Endometrium (tissue), 2 donors: ENCODE results near the gene PAIP2.
A peak's percentile ranks its signal among the peaks of the same experiment; 100 is the strongest.

Source experiments
- FAIRE-seq: peaks from 2 replicates; lab custom pipeline; 2012; peaks lifted over from hg19 to GRCh38; lab: Jason Lieb, UNC
- donor health status: control.
- donor health status: control.

The PAIP2 gene

DNA sequence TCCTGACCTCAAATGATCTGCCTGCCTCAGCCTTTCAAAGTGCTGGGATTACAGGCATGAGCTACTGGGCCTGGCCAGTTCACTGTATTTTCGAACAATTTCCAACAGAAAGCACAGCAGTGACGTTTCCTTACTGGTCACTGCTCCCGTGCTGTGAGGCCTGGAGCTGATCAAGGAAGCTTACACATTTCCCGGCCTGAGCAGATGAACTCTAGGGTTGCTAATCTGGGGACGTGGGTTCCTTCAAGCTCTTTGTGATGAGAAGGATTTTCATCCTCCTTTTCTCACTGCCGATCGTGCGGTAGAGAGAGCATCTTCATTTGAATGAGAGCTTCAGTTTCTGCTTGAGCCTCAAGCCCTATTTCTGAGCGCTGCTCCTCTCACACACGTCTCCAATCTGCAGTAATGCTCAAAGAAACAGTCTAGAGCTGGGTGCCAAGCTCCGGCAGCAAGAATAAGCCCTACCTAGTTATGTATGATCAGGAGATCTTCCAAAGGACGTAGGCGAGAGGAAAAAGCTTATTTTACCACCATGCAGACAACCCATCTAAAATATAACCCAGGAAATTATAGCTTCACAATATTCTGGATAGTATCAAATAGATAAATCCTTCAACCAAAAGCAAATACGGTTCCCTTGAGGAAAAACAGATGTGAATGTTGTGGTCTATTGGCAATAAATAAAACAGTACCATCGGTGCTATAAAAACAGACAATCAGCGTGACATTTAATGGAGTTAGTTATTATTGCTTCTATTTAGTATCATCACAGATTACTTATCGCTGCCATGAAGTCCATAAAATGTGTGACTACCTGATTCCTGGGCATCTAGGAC, 69.6 kb downstream of the PAIP2 start:
- FAIRE-seq: peak; percentile 84

GRCh38 chr5:139413153-139413552, 71.5 kb downstream of the PAIP2 start:
- FAIRE-seq: no peak

GRCh38 chr5:139413963-139414362, 72.3 kb downstream of the PAIP2 start:
- FAIRE-seq: no peak

DNA sequence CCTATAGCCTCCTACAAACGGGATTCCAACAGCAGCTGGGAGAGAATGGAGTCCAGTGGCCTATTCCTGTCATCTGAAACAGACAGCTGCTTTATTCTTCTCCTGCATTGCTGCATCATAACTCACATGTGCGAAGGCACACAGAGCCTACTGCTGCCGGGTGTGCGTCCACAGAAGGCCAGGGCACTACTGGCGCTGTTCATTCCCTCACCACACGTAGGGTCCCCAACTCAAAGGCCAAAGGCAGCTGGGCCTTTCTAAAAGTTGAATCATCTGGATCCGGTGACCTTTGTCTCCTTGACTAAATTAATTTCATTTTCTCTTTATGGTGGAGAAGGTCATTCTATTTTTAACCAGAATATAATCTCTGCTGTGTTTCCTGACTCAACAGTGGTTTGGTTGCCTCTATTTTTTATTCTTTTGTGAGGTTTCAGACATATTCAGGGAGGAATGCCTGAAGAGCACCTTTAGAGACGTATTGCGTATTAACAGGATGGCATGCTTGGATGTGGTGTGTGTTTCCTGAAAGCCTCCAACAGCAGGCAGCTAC, 73.0 kb downstream of the PAIP2 start:
- no peak for FAIRE-seq

- no peak for FAIRE-seq
These were observed 73.7 kb downstream of the PAIP2 start for GRCh38 chr5:139415221-139415861.

DNA sequence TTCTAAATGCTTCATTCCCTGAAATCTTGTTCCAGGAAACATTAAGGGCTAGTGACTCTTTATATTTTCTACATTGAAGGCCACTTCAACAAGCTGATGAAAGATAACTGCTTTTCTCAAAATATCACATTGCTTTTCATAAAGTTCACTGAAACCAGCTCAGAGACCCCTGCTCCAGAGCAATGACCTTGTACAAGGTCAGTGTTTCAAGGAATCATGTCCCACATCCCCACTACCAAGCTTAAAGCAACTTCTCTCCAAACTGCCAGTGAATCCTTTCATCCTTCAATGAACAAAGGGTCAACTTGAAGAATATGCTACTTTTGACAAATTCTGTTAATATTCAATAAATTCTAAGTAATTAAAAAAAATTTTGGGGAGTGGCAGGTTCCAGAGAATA, 74.2 kb downstream of the PAIP2 start:
- FAIRE-seq: no peak

GRCh38 chr5:139416651-139417050, 75.0 kb downstream of the PAIP2 start:
- no peak for FAIRE-seq

GRCh38 chr5:139417214-139417613, 75.6 kb downstream of the PAIP2 start:
- no peak for FAIRE-seq

GRCh38 chr5:139418793-139419192, 77.1 kb downstream of the PAIP2 start:
- FAIRE-seq: no peak
